Measurements from ENCODE around the gene PDGFC. TPM values are rescaled to one million over a fixed set of nuclear protein-coding genes. Genes with fewer than 3 reads are reported as not detected.

PDGFC gene
- total and polyA plus RNA-seq, 2 of the 13 experiments (the other 11 are each of a cell fraction or from before 2014, with no cell fraction given): 4.6 to 9.1 TPM

DNA sequence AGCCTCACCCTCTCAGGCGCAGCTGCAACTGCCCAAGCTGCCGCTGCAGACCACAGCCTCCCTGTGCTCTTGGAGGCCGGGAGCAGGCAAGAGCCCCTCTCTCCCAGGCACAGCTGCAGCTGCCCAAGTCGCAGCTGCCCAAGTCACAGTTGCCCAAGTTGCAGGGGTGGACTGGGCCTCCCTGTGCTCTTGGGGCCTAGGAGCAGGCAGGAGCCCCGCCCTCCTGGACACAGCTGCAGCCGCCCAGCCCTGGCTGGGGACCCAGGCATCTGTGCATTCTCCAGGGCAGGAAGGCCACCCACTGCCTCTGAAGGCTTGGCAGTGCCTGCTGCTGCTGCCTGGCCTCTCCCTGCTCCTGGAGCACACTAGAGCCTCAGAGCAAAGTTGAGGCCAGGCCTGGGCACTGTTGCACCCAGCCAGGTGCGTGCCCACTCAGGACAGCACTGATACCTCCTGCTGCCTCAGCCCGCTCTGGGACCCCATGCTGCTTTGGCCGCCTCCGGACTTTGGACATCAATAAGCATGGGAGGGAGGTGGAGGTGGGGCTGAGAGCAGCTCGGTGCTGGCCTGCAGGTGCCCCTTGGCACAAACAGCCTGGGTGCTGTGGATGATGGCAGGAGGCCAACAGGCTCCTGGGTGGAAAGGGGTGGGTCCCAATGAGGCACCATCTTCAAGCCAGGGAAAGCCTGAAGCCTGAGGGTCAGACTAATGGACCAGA is 247.5 kb downstream of the PDGFC start:
- FAIRE-seq (no peak), DNase-seq (ENCODE audit: low spot score) (peak; percentile 9), ATAC-seq (peak; percentile 90)
- peak overlapping the region in 1 of 3 experiments; percentile 21; a peak in 1 of 6 replicates for H3K4me3 ChIP-seq (replicated peaks in 1 of 3; ENCODE audit: insufficient read depth in 1 of 3, low read depth in 2 of 3, low read length in 3 of 3)
- H2AFZ ChIP-seq (ENCODE audit: low read length): no peak overlapping the region
- no peaks in the 10 kb centered on the region for H3K79me2 ChIP-seq (ENCODE audit: insufficient read depth, low read length)
- H3K36me3 ChIP-seq (replicated peaks in 1 of 2; ENCODE audit: control insufficient read depth in 1 of 2, insufficient read depth in 2 of 2, low read length in 2 of 2): no peaks in the 10 kb centered on the region
- no peaks in the 10 kb centered on the region for H4K20me1 ChIP-seq (ENCODE audit: insufficient read depth, low read length)
- H3K4me1 ChIP-seq (ENCODE audit: insufficient read depth, low read length): peaks cover 8% of the 10 kb centered on the region
- H3K9ac ChIP-seq (ENCODE audit: insufficient read depth, low read depth, low read length): no peak overlapping the region
- intact Hi-C loops (cut with micrococcal nuclease; ENCODE audit: unreplicated experiment) (no loop called here), in situ Hi-C loops (cut with HindIII; ENCODE audit: extremely low pct_ligation_motif_present, low pct_unique_long_range_greater_than_20kb) (no loop called here)
- WGBS (ENCODE audit: low lambda C conversion rate): no CpG with 5 or more reads among the region's 11 CpGs
- POLR2A ChIA-PET: no interaction called here
- H3K27ac ChIP-seq (ENCODE audit: extremely low read length, insufficient read depth, low read length): no peak overlapping the region
- no peaks in the 10 kb centered on the region for H3K9me3 ChIP-seq (ENCODE audit: low read length)
- CTCF ChIA-PET (ENCODE audit: low intra/inter-chr PET ratio, low total read pairs): no interaction called here
- H3K4me2 ChIP-seq (ENCODE audit: low read depth, low read length): peak overlapping the region; percentile 51
- no TSS peak for BruUV-seq (replicated peaks)
- H3K27me3 ChIP-seq (ENCODE audit: control insufficient read depth in 1 of 2, insufficient read depth in 2 of 2, low read length in 2 of 2): no peaks in the 10 kb centered on the region; a peak in 1 of 5 replicates
- TF ChIP-seq RORA (CRISPR knock-in tag; IDR thresholded peaks at IDR 0.05) (no peak), RERE (CRISPR knock-in tag; IDR thresholded peaks at IDR 0.05; ENCODE audit: low read depth) (no peak), HIC2 (CRISPR knock-in tag; IDR thresholded peaks at IDR 0.05; ENCODE audit: low read depth) (peak; percentile 76; the same call in 1 of the 2 replicates), ZBTB7A (CRISPR knock-in tag; IDR thresholded peaks at IDR 0.05) (no peak), ZNF337 (CRISPR knock-in tag; IDR thresholded peaks at IDR 0.05; ENCODE audit: borderline replicate concordance, low read depth) (no peak), PBX3 (CRISPR knock-in tag; IDR thresholded peaks at IDR 0.05; ENCODE audit: borderline replicate concordance) (no peak), SP4 (CRISPR knock-in tag; IDR thresholded peaks at IDR 0.05) (no peak), NR3C1 (CRISPR knock-in tag; IDR thresholded peaks at IDR 0.05) (no peak), MIER2 (CRISPR knock-in tag; IDR thresholded peaks at IDR 0.05) (no peak)
- TF ChIP-seq, protein P1, sequence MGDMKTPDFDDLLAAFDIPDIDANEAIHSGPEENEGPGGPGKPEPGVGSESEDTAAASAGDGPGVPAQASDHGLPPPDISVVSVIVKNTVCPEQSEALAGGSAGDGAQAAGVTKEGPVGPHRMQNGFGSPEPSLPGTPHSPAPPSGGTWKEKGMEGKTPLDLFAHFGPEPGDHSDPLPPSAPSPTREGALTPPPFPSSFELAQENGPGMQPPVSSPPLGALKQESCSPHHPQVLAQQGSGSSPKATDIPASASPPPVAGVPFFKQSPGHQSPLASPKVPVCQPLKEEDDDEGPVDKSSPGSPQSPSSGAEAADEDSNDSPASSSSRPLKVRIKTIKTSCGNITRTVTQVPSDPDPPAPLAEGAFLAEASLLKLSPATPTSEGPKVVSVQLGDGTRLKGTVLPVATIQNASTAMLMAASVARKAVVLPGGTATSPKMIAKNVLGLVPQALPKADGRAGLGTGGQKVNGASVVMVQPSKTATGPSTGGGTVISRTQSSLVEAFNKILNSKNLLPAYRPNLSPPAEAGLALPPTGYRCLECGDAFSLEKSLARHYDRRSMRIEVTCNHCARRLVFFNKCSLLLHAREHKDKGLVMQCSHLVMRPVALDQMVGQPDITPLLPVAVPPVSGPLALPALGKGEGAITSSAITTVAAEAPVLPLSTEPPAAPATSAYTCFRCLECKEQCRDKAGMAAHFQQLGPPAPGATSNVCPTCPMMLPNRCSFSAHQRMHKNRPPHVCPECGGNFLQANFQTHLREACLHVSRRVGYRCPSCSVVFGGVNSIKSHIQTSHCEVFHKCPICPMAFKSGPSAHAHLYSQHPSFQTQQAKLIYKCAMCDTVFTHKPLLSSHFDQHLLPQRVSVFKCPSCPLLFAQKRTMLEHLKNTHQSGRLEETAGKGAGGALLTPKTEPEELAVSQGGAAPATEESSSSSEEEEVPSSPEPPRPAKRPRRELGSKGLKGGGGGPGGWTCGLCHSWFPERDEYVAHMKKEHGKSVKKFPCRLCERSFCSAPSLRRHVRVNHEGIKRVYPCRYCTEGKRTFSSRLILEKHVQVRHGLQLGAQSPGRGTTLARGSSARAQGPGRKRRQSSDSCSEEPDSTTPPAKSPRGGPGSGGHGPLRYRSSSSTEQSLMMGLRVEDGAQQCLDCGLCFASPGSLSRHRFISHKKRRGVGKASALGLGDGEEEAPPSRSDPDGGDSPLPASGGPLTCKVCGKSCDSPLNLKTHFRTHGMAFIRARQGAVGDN (CRISPR knock-in tag; IDR thresholded peaks at IDR 0.05): peak; percentile 17; the same call in 1 of the 2 replicates

Data from HepG2 (cell line).